T-helper 22 cell (primary cell): ENCODE measurements around the gene SCLY.

Source experiments
- DNase-seq: peaks from one replicate; pipeline ENCODE4 v3.0.0-alpha.2; 2020; ENCODE audit warnings: low read depth

SCLY gene

GRCh38 chr2:238075397-238075796 is 14.6 kb downstream of the SCLY start:
- DNase-seq, result no peak

GRCh38 chr2:238077292-238077691 is 16.5 kb downstream of the SCLY start:
- no peak for DNase-seq

- DNase-seq, result no peak
Observed at GRCh38 chr2:238079874-238080327, 19.1 kb downstream of the SCLY start.

- DNase-seq, result no peak
Observed at GRCh38 chr2:238080518-238080917, 19.7 kb downstream of the SCLY start.

GRCh38 chr2:238081150-238081549 is 20.3 kb downstream of the SCLY start:
- no peak for DNase-seq

GRCh38 chr2:238081561-238081960 is 20.8 kb downstream of the SCLY start:
- no peak for DNase-seq

- DNase-seq, result no peak
Observed at GRCh38 chr2:238082151-238082550, 21.4 kb downstream of the SCLY start.

GRCh38 chr2:238082827-238083226 is 22.0 kb downstream of the SCLY start:
- DNase-seq, result no peak

GRCh38 chr2:238083919-238084318 is 23.1 kb downstream of the SCLY start:
- DNase-seq, result no peak

- DNase-seq, result no peak
Observed at GRCh38 chr2:238084761-238085160, 24.0 kb downstream of the SCLY start.

GRCh38 chr2:238085899-238086298 is 25.1 kb downstream of the SCLY start:
- no peak for DNase-seq

- DNase-seq, result no peak
Observed at GRCh38 chr2:238087211-238087610, 26.4 kb downstream of the SCLY start.

- no peak for DNase-seq
Observed at GRCh38 chr2:238090887-238091286, 30.1 kb downstream of the SCLY start.

GRCh38 chr2:238091436-238092060 is 30.7 kb downstream of the SCLY start:
- no peak for DNase-seq

- DNase-seq, result no peak
Observed at GRCh38 chr2:238092486-238093035, 31.8 kb downstream of the SCLY start.

GRCh38 chr2:238093181-238094140 is 32.7 kb downstream of the SCLY start:
- DNase-seq, result no peak

GRCh38 chr2:238094438-238095022 is 33.7 kb downstream of the SCLY start:
- no peak for DNase-seq

- no peak for DNase-seq
Observed at GRCh38 chr2:238095143-238095542, 34.3 kb downstream of the SCLY start.

GRCh38 chr2:238096311-238097011 is 35.7 kb downstream of the SCLY start:
- no peak for DNase-seq

GRCh38 chr2:238097201-238097987 is 36.6 kb downstream of the SCLY start:
- DNase-seq, result no peak
